ENCODE results near the gene SPTBN4.

SPTBN4 gene

DNA sequence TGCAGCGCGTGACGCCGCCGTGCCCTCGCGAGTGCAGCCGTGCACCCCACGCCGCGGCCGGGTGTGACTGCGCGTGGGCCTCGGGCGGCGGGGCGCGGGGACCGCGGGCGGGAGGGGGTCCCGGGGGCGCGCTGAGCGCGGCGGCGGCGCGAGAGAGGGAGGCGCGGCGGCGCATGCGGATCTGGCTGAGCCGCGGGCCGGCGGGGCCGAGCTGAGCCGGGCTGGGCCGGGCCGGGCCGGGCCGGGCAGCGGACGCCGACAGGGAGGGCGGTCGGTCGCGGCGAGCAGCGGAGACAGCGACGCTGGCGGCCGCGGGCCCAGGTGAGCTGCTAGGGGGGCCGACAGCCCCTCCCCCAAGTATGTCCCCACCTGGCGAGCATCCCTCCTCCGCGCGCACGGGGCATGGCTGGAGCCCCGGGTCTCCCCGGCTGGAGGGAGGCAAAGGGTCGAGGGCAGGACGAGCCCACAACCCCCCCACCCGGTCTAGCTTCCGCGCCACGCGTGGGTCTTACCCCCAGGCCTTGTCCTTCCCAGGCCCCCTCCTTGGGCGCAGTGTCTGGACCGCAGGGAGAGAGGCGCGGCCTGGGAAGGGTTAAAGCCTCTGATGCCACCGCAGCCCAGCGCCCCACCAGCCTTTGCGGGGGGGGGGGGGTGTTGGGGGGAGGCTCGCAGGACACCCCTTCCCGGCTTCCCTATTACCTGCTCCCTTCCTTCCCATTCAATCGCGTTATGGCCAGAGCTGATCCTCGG, at the start of gene SPTBN4:
Gene SPTBN4 (plus strand): TSS at position 17 of the 750 bp plus-strand sequence. CDS start 5,621 bp downstream, outside the sequence.
- Histone ChIP-seq H3K27me3 (replicated peaks; ENCODE audit: insufficient read depth, low read length) (peaks cover 13% of the 10 kb centered on the region), H3K9me2 (replicated peaks; ENCODE audit: insufficient read depth, low read length) (no peaks in the 10 kb centered on the region), H3K4me1 (ENCODE audit: low read length) (peaks cover 15% of the 10 kb centered on the region), H3K4me3 (ENCODE audit: low read length) (peak within 1 kb of the TSS; percentile 67), H3K9ac (ENCODE audit: low read length) (peak within 1 kb of the TSS; percentile 1; the same call in 1 of the 2 replicates), H4K20me1 (ENCODE audit: insufficient read depth, low read length) (no peaks in the 10 kb centered on the region), H3K4me2 (ENCODE audit: low read depth, low read length) (peak within 1 kb of the TSS; percentile 99), H2AFZ (ENCODE audit: low read length) (peak within 1 kb of the TSS; percentile 71), H3K79me2 (ENCODE audit: low read length) (no peaks in the 10 kb centered on the region), H3K36me3 (replicated peaks; ENCODE audit: insufficient read depth, low read length) (no peaks in the 10 kb centered on the region), H3K9me3 (replicated peaks; ENCODE audit: insufficient read depth, low read length) (no peaks in the 10 kb centered on the region), H3F3A (ENCODE audit: insufficient read depth, low read length) (0 out of 2 replicates have a peak, but pooled peaks cover 3% of the 10 kb centered on the region), H3K27ac (ENCODE audit: low read length) (no peak within 1 kb of the TSS)
- TF ChIP-seq EZH2 (optimal IDR thresholded peaks at IDR 0.05; ENCODE audit: low read depth, low read length), result no peak
- TF ChIP-seq EZH2phosphoT487 (IDR thresholded peaks at IDR 0.05; ENCODE audit: low read length), result no peak
- TF ChIP-seq, protein P1, sequence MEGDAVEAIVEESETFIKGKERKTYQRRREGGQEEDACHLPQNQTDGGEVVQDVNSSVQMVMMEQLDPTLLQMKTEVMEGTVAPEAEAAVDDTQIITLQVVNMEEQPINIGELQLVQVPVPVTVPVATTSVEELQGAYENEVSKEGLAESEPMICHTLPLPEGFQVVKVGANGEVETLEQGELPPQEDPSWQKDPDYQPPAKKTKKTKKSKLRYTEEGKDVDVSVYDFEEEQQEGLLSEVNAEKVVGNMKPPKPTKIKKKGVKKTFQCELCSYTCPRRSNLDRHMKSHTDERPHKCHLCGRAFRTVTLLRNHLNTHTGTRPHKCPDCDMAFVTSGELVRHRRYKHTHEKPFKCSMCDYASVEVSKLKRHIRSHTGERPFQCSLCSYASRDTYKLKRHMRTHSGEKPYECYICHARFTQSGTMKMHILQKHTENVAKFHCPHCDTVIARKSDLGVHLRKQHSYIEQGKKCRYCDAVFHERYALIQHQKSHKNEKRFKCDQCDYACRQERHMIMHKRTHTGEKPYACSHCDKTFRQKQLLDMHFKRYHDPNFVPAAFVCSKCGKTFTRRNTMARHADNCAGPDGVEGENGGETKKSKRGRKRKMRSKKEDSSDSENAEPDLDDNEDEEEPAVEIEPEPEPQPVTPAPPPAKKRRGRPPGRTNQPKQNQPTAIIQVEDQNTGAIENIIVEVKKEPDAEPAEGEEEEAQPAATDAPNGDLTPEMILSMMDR (IDR thresholded peaks at IDR 0.05; ENCODE audit: low read length), result no peak
- no peak for DNase-seq

DNA sequence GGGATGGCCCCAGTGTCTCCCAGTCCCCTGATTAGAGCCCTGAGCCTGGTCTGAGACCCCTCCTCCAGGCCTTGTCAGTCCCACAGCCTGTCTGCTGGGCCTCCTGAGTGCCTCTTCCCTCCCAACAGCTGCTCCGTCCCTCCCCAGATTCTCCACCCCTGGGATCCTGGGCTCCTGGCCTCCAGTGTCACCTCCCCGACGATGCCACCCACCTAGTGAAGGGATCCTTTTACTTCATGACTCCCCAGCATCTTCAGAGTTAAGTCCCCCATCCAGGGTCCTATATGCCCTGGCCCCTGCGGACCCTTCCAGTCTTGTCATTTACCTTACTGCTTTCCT, 49.2 kb upstream of the SPTBN4 start:
- H3K9me2 ChIP-seq (replicated peaks; ENCODE audit: insufficient read depth, low read length), result no peaks in the 10 kb centered on the region
- no peaks in the 10 kb centered on the region for H3K4me1 ChIP-seq (ENCODE audit: low read length)
- H3K27ac ChIP-seq (ENCODE audit: low read length), result no peak overlapping the region
- H3K36me3 ChIP-seq (replicated peaks; ENCODE audit: insufficient read depth, low read length), result no peaks in the 10 kb centered on the region
- peaks cover 5% of the 10 kb centered on the region; the same call in 1 of the 2 replicates for H3F3A ChIP-seq (ENCODE audit: insufficient read depth, low read length)
- no peak overlapping the region for H3K4me2 ChIP-seq (ENCODE audit: low read depth, low read length)
- H3K9ac ChIP-seq (ENCODE audit: low read length), result no peak overlapping the region
- DNase-seq, result no peak
- H3K79me2 ChIP-seq (ENCODE audit: low read length), result no peaks in the 10 kb centered on the region
- no peaks in the 10 kb centered on the region; the same call in 1 of the 2 replicates for H3K27me3 ChIP-seq (replicated peaks; ENCODE audit: insufficient read depth, low read length)
- TF ChIP-seq EZH2phosphoT487 (IDR thresholded peaks at IDR 0.05; ENCODE audit: low read length), result no peak
- TF ChIP-seq, protein P1 (IDR thresholded peaks at IDR 0.05; ENCODE audit: low read length), result no peak
- no peak for TF ChIP-seq EZH2 (optimal IDR thresholded peaks at IDR 0.05; ENCODE audit: low read depth, low read length)
- H3K4me3 ChIP-seq (ENCODE audit: low read length), result no peak overlapping the region
- H2AFZ ChIP-seq (ENCODE audit: low read length), result no peak overlapping the region
- H3K9me3 ChIP-seq (replicated peaks; ENCODE audit: insufficient read depth, low read length), result no peaks in the 10 kb centered on the region
- no peaks in the 10 kb centered on the region for H4K20me1 ChIP-seq (ENCODE audit: insufficient read depth, low read length)

DNA sequence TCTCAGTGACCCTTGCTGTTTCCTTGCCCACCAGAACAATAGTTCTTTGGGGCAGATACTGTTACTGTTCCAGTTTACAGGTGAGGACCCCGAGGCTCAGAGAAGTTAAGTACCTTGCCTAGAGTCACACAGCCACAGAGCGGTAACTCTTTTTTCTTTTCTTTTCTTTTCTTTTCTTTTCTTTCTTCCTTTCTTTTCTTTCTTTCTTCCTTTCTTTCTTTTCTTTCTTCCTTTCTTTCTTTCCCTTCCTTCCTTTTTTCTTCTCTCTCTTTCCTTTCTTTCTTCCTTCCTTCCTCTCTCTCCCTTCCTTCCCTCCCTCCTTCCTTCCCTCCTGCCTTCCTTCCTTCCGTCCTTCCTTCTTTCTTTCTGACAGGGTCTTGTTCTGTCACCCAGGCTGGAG, 48.8 kb upstream of the SPTBN4 start:
- Histone ChIP-seq H3K27ac (ENCODE audit: low read length) (no peak overlapping the region), H3F3A (ENCODE audit: insufficient read depth, low read length) (peaks cover 5% of the 10 kb centered on the region; the same call in 1 of the 2 replicates), H3K9me3 (replicated peaks; ENCODE audit: insufficient read depth, low read length) (no peaks in the 10 kb centered on the region), H2AFZ (ENCODE audit: low read length) (no peak overlapping the region), H3K4me2 (ENCODE audit: low read depth, low read length) (no peak overlapping the region), H3K36me3 (replicated peaks; ENCODE audit: insufficient read depth, low read length) (no peaks in the 10 kb centered on the region), H3K9me2 (replicated peaks; ENCODE audit: insufficient read depth, low read length) (no peaks in the 10 kb centered on the region), H3K9ac (ENCODE audit: low read length) (no peak overlapping the region), H3K4me3 (ENCODE audit: low read length) (no peak overlapping the region), H4K20me1 (ENCODE audit: insufficient read depth, low read length) (no peaks in the 10 kb centered on the region), H3K79me2 (ENCODE audit: low read length) (no peaks in the 10 kb centered on the region), H3K4me1 (ENCODE audit: low read length) (no peaks in the 10 kb centered on the region), H3K27me3 (replicated peaks; ENCODE audit: insufficient read depth, low read length) (no peaks in the 10 kb centered on the region; the same call in 1 of the 2 replicates)
- DNase-seq, result no peak
- TF ChIP-seq EZH2phosphoT487 (IDR thresholded peaks at IDR 0.05; ENCODE audit: low read length) (no peak), EZH2 (optimal IDR thresholded peaks at IDR 0.05; ENCODE audit: low read depth, low read length) (no peak)
- TF ChIP-seq, protein P1 (IDR thresholded peaks at IDR 0.05; ENCODE audit: low read length), result no peak

Measured in MM.1S (cell line).